Measurements from ENCODE around the gene PTBP2.
"Not testable (repeated sequence)": the region's sequence is repeated elsewhere in the genome, so short reads cannot be mapped to it uniquely, and the experiment has no call there.

The PTBP2 gene

DNA sequence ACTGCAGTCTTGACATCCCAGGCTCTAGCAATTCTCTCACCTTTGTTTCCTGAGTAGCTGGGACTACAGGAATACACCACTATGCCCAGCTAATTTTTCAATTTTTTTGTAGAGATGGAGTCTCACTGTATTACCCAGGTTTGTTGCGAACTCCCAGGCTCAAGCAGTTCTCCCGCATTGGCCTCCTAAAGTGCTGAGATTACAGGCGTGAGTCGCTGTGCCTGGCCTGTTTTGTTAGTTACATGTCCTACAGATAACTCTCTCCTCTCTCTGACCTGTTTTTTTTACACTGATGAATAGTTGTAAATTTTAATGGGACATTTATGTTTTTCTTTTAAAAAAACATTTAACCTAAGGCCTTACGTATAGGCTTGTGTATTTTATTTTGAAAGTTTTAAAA is 19.8 kb downstream of the PTBP2 start:
- no peak for DNase-seq

DNA sequence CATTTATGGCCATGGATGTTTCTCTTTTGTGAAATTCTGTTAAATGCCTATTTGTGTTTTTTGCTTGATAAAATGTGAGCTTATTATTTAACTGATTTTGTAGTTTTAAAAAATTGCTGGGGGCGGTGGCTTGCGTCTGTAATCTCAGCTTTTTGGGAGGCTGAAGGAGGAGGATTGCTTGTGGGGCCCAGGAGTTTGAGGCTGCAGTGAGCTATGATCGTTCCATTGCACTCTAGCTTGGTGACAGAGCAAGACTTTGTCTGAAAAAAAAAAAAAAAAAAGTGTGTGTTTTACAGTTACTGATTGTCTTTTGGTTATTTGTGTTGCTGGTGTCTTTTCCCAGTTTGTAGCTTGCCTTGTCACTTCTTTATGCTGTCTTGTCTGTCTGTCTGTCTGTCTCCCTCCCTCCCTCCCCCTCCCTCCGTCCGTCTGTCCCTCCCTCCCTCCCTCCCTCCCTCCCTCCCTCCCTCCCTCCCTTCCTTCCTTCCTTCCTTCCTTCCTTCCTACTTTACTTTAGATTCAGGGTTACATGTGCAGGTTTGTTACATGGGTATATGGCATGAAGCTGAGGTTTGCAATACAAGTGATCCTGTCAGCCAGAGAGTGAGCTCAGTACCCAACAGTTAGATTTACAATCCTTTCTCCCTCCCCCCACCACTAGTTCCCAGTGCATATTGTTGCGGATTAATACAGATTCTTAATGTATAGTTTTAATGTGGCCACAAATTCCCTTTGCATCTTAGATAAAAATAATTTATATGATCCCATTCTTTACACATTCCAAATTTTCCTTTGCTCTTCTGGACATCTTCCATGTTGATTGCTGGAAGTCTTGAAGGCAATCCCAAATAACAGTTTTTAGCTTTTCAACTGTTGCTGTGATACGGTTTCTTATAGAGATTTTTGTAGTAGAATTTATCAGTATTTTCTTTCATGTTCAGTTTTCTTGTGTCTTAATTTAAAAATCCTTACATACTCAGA is 25.1 kb downstream of the PTBP2 start:
- no peak for DNase-seq

DNA sequence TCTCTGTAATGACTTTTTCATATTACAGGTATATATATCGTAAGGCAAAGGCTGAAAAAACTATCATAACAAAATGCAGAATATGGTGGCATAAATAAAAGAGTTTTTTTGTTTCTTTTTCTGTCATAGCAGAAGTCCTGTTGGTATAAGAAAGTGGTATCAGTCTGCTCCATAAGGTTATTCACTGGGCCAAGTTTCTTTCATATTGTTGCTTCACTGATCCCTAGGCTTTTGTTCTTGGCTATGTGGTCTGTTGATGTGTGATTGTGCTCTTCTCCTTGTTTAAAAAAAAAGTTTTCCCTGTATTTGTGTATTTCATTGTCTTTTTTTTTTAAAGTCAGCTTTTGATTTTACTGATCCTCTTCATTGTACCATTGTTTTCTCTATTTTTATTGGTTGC is 26.0 kb downstream of the PTBP2 start:
- DNase-seq = no peak

DNA sequence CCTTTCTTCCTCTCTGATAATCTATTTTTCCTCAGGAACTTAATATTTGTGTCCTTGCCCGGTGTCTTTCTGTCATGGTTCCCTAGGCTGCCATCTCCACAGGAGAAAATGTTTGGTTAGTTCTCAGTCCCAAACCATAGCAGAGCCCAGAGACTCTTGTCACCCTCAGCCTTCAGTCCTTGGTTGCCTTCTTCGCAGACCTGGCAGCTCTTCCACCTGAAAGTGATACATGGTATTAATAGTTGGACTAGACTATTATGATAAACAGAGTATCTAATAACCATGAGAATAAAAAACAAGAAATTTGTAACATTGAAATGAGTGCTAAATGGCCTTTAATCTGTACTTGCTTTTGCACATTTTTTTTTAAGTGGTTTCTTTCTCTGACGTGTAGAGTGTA is 26.5 kb downstream of the PTBP2 start:
- no peak for DNase-seq

DNA sequence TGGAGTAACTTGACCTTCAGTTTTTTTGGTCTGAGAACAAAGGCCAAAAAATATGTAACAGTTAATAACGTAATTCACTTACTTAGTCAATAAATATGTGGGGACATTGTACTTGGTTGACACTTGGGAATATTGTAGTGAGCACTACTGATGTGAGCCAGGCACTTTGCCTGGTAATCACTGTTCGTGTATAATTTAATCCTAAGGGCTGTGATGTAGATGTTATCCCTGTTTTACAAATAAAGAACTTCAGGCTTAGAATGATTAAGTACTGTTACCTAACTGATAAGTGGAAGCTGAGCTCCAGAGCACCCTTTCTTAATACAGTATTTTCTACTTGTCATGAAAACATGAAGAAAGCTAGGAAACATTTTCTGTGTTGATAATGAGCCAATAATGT is 28.0 kb downstream of the PTBP2 start:
- no peak for DNase-seq

DNA sequence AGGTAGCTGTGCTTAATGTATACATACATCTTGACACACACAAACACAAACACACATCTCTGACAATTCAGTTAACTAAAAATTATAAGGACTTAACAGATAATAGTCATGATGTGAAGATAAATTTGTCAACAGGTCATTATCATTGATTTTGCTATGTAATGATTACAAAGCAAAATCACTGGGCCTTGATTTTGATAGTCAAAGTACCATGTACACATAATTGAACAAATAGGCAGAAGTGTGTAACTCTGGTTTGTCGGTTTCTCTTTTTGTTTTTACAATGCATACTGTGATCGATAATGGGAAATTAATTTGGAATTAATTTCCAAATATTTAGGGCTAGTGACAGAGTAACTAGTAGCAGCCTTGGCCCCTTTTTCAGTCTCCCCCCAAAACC is 30.8 kb downstream of the PTBP2 start:
- DNase-seq = no peak

DNA sequence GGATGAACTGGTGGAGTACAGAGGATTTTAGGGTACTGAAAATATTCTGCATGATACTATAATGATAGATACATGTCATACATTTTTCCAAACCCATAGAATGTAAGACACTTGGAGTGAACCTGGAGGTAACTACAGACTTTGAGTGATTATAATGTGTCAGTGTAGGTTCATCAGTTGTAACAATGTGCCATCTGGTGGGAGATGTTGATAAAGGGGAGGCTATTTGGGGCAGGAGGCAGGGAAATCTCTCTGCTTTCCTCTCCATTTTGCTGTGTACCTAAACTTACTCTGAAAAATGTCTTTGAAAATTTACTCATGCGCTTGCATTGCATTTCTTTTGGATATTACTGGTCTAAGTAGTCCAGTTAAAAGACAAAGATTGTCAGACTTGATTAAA is 35.2 kb downstream of the PTBP2 start:
- no peak for DNase-seq

DNA sequence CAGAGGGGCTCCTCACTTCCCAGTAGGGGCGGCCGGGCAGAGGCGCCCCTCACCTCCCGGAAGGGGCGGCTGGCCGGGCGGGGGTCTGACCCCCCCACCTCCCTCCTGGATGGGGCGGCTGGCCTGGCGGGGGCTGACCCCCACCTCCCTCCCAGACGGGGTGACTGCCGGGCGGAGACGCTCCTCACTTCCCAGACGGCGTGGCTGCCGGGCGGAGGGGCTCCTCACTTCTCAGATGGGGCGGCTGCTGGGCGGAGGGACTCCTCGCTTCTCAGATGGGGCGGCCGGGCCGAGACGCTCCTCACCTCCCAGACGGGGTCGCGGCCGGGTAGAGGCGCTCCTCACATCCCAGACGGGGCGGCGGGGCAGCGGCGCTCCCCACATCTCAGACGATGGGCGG is 41.0 kb downstream of the PTBP2 start:
- DNase-seq = not testable (repeated sequence)

DNA sequence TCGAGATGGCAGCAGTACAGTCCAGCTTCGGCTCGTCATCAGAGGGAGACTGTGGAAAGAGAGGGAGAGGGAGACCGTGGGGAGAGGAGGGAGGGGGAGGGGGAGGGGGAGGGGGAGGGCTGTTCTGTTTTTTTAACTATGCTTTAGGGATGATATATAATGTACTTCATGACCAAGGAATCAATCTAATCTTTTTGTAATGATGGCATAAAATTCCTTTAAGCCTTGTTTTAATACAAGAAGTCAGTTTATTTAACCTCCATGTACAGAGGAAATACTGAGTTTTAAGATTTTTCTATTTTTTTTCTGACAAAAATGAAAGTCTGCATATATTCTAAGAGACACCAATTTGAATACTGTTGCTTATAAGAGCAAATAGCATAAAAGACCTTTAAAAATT is 41.9 kb downstream of the PTBP2 start:
- no peak for DNase-seq

DNA sequence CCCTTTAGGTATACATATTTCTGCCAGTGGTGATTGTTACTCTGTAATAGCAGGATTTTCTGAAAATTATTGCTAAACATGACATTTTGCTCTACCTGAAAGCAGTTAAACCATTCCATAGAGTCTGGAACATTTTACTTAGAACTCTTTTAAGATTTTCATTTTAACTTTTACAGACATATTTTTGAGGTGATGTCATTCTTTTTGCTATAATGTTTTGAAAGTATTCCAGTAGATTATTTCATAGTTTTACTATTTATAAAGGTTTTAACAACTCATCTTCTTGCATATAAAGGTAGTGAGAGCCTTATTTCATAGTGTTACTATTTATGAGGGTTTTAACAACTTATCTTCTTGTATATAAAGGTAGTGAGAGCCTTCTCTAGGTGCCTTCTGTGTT is 42.9 kb downstream of the PTBP2 start:
- no peak for DNase-seq

DNA sequence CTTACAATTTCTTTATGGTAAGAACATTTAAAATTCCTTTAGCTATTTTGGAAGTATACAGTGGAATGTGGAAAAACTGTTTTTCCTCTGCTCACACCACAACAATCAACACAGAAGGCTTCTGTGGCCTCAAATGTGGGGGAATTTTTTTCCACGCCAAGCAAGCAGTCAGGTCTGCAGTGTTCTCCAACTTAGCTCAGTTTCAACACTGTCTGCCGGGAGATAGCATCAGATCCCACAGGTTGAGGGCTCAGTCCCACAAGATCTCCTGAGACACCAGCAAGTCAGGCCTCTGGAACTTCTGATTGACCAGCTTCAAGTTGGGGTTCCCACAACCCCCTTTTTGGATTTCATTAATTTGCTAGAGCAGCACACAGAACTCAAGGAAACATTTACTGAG is 50.3 kb downstream of the PTBP2 start:
- no peak for DNase-seq

DNA sequence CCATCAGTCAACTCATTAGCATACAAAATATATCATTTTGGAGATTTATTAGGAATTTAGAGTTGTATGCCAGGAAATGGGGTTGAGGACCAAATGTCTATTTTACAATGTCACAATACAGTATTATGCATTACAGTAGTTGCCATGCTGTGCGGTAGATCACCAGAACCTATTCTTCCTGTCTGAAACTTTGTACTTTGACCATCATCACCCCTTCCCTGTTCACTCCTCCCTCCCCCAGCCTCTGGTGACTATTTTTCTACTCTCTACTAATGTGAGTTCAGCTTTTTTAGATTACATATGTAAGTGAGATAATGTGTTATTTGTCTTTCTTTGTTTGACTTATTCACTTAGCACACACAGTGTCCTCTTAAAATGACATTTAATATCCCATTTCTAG is 50.8 kb downstream of the PTBP2 start:
- DNase-seq = no peak

DNA sequence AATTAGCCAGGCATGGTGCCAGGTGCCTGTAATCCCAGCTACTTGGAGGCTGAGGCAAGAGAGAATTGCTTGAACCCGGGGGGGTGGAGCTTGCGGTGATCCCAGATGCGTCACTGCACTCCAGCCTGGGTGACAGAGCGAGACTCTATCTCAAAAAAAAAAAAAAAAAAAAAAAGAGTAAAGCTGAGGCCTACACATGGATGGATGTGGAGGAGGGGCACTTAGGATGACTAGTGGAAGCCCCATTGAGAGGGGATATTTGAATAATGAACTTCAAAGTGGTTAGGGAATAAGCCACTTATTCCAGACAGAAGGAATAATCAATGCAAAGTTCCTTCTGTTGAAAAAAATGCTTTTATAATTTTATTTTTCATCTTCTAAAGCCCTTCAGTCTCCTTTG is 51.4 kb downstream of the PTBP2 start:
- no peak for DNase-seq

DNA sequence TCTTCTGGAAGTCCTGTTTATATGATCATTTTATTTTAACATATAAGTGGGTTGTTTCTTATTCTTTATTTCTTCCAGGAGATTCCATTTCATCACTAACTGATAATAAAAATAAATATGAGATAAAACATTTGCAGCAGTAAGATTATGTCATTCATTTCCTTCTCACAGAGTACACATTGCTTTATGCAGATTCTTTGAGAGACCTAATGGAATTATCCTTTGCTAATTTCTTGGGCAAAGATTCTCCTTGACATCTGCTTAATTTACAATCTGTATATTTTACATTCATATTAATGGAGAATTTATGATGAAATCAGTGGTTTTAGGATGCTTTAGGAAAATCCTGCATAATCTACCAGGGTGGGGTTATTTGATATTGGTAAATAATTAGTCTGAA is 60.6 kb downstream of the PTBP2 start:
- DNase-seq = no peak

DNA sequence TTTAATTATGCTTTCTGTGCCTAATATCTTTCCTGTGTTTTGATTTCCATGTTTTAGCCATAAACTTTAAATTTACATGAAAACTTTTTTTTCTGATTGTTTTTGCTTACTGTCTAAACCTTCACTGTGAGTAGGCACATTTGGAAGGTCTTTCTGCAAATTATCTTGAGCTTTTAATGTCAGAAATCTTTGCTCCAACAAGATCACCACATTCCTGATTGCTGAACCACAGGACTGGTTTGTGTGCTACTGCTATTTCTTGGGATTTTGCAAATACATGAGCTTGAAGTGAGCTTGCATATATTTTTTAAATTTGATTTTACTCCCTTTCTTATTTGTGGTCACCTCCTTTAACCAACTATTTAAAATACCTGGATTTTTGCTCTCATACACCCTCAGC is 61.3 kb downstream of the PTBP2 start:
- no peak for DNase-seq

DNA sequence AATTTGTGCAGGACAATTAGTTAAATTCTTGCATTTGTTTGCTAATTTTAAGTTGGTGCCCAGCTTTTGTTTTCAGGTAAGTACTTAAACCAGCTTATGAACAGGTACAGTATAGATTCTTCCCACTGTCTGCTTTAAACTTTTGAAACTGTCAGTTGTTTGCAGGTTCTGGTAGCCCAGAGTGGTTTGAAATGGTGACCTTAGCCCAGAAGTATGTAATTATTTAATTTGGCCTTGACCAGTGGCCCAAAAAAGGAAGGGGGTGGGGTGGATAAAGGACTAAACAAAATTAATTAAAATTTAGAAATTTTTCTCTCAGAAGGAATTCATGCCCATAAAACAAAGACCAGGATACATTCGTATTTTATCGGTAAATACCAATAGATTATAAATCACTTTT is 69.0 kb downstream of the PTBP2 start:
- no peak for DNase-seq

DNA sequence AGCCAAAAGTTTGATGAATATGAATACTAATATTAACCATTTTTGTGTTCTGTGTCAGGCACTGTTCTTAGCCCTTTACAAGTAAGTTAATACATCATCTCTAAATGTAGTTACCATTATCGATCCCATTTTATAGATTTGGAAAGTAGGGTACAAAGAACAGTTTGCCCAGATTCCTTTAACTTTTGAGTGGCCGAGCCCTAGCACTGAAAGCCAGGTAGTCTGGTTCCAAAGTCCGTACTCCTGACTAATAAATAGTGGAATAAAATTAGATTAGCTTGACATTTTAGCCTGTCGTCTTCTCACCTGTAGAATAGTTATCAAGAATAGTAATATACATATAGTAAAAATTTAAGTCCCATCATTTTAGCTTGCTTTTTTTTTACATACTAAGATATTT is 70.6 kb downstream of the PTBP2 start:
- DNase-seq = no peak

DNA sequence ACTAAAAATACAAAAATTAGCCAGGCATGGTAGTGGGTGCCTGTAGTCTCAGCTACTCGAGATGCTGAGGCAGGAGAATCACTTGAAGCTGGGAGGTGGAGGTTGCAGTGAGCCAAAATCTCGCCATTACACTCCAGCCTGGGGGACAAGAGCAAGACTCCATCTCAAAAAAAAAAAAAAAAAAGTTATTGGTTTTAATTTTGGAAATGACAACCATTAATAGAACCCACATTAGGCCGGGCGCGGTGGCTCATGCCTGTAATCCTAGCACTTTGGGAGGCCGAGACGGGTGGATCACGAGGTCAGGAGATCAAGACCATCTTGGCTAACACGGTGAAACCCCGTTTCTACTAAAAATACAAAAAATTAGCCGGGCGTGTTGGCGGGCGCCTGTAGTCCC is 80.1 kb downstream of the PTBP2 start:
- not testable (repeated sequence) for DNase-seq

DNA sequence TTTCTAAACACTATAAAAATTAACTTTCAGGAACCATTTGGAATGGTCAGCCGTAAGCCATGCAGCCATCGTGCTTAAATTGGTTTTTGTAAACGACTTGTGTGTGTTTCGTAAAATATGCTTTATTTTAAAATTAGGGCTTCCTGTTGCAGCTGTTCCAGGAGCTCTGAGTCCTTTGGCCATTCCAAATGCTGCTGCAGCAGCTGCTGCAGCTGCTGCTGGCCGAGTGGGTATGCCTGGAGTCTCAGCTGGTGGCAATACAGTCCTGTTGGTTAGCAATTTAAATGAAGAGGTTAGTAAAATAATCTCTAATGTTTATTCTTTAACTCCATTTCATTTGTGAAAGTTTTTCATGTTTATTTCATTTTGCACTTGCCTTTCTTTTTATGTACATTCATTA is 83.1 kb downstream of the PTBP2 start:
- DNase-seq = no peak

DNA sequence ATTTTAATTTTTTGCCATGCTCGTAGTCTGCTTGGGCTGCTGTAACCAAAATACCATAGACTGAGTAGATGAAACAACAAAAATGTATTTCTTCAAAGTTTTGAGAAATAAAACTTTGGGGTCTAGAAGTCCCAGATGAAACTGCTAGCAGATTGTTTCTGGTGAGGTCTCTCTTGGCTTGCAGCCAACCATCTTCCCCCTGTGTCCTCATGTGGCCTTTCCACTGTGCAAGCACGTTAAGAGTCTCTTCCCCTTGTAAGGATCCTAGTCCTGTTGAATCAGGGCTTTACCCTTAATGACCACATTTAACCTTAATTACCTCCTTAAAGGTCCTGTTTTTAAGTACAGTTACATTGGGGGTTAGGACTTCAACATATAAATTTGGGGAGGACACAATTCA is 86.6 kb downstream of the PTBP2 start:
- no peak for DNase-seq

DNA sequence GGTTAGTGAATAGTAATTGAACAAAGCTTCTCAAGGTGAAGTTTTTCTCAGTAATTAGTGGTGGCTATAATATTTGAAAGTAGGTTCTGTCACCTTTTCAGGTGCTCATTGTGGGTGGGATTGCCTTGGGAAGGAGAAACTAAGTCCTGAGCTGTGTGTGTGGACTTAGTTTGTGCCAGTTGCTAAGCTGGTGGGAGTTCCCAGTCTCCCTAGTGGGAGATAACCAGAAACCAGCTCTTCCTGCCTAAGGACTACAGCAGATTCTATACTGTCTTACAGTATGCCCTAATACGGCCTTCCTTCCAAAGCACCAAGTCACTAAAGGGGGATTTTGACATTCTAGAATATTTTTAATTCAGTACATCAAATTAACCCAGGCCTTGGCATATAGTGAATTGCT is 94.3 kb downstream of the PTBP2 start:
- DNase-seq = no peak

DNA sequence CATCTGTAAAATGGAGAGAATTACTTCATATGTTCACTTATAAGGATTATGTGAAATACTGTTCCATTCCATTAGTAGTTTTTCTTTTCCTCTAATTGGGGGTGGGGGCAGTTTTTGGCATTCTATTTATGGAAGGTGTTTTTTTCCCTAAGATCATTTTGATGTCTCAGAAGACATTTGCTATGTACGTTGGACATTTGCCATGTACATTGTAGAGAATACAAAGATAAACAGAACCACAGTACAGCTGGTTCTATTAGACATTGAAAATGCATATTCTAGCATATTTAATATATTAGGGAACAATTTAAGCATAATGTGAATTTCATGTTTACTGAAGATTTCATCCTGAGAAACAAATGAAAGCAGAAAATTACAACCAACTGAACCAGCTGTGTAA is 98.5 kb downstream of the PTBP2 start:
- no peak for DNase-seq

DNA sequence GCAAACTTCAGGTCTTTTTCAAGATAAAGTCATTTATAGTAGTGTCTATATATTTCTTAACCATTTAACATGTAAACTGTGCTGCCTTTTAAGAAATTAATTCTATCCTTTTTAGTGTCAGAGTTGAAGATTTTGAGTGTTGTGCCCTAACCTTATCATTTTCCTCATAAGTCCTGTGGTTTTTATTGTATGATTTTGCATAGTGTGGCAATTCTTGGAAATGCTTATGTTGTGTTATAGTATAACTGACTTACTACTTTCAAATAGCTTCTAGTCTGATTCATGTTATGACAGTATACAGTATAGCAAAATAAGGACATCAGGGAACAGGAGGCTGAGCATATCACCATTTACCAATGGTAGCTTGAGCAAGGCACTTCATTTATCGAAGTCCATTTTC is 99.1 kb downstream of the PTBP2 start:
- DNase-seq = no peak

DNA sequence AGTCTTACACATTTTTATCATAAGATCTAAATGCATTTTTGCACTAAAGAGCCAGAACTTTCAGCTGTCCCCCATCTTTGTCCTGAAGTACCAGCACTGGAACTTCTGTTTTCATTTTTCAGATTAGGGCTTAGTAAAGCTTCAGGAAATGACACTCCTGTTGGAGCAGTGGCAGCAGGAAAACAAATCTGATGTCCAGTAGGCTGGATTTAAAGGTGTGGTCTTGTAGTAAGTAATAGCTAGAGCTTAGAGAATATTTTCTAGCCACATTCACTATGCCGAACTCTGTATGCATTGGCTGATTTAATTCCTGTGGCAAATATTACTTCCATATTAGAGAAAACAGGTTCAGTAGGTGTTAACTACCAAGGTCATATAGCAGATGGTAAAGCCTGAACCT is 103.6 kb downstream of the PTBP2 start:
- DNase-seq = no peak

DNA sequence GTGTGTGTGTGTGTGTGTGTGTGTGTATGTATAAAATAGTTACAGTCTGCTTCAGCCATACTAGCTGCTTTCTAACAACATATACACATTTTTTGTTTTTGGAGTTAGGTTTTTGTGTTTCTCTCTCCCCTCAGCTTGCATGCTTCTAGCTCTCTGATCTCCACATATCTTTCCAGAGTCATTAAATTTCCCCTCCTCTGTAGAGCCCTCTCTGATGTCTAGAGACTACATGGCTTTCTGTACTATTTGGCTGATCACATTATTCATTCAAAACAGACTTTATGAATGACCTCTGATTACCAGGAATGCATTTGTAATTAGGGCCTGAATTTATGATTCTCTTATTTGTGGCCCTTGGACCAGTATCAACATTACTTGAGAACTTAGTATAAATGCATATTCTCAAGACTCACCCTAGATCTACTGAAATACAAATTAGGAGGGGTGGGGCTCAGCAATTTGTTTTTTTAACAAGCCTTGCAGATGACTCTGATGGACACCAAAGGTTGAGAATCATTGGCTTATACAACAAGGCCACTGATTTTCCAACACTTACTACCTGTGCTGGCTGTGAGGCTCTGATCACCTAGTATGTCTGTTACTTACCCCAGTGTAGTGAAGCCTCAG is 104.5 kb downstream of the PTBP2 start:
- DNase-seq = no peak
